Measurements from ENCODE around the gene ZNF132. TPM values are rescaled to one million over a fixed set of nuclear protein-coding genes. Genes with fewer than 3 reads are reported as not detected.

ZNF132 gene
- polyA plus RNA-seq, 2 donors: 0.83 to 0.89 TPM

- Histone ChIP-seq H3K36me3 (ENCODE audit: control insufficient read depth in 2 of 2, insufficient read depth in 2 of 2, low read length in 1 of 2) (no peaks in the 10 kb centered on the region), H3K9me3 (ENCODE audit: control insufficient read depth in 2 of 2, insufficient read depth in 1 of 2, low read depth in 1 of 2, low read length in 1 of 2) (no peaks in the 10 kb centered on the region), H3K27me3 (ENCODE audit: control insufficient read depth in 1 of 2, insufficient read depth in 2 of 2, low read length in 2 of 2) (no peaks in the 10 kb centered on the region), H3K4me1 (ENCODE audit: control insufficient read depth in 2 of 2, insufficient read depth in 2 of 2, low read length in 1 of 2) (peaks cover 11 to 24% of the 10 kb centered on the region in 2 donors), H3K4me3 (ENCODE audit: low read depth in 1 of 2, low read length in 2 of 2) (peak overlapping the region; percentile 20 to 38), H3K27ac (ENCODE audit: low read depth in 2 of 2, low read length in 1 of 2) (no peak overlapping the region)
- 48 to 52% methylated on average over 18 of the region's 18 CpGs for WGBS, 2 donors
Measured at GRCh38 chr19:58400316-58400915, 39.5 kb downstream of the ZNF132 start.

- Histone ChIP-seq H3K4me3 (ENCODE audit: low read depth in 1 of 2, low read length in 2 of 2) (no peak overlapping the region), H3K36me3 (ENCODE audit: control insufficient read depth in 2 of 2, insufficient read depth in 2 of 2, low read length in 1 of 2) (peaks cover 0 to 3% of the 10 kb centered on the region in 2 donors), H3K9me3 (ENCODE audit: control insufficient read depth in 2 of 2, insufficient read depth in 1 of 2, low read depth in 1 of 2, low read length in 1 of 2) (no peaks in the 10 kb centered on the region), H3K27ac (ENCODE audit: low read depth in 2 of 2, low read length in 1 of 2) (no peak overlapping the region), H3K4me1 (ENCODE audit: control insufficient read depth in 2 of 2, insufficient read depth in 2 of 2, low read length in 1 of 2) (peaks cover 11 to 24% of the 10 kb centered on the region in 2 donors), H3K27me3 (ENCODE audit: control insufficient read depth in 1 of 2, insufficient read depth in 2 of 2, low read length in 2 of 2) (no peaks in the 10 kb centered on the region)
- WGBS, 2 donors: 94% methylated on average over 3 of the region's 3 CpGs
Measured at GRCh38 chr19:58399903-58400302, 40.0 kb downstream of the ZNF132 start.

DNA sequence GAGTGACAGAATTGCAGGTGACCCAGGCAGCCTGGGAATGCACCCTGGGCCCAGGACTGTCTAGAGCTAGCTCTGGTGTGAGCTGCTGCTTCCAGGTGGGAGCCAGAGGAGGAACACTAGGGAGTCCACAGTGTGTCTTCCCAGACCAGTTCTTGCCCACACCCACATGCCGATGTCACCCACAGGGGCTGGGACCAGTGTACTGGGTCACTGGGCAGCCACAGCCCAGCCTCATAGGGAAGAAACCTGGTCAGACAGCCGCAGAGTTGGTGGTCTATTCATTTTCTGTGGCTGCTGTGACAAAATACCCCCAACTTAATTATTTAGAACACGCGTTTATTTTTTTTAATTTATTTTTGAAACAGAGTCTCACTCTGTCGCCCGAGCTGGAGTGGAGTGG lies 41.4 kb downstream of the ZNF132 start:
- peaks cover 4 to 9% of the 10 kb centered on the region in 2 donors for H3K36me3 ChIP-seq (ENCODE audit: control insufficient read depth in 2 of 2, insufficient read depth in 2 of 2, low read length in 1 of 2)
- 93 to 96% methylated on average over 6 of the region's 6 CpGs for whole genome bisulfite sequencing, 2 donors
- H3K4me3 ChIP-seq (ENCODE audit: low read depth in 1 of 2, low read length in 2 of 2): no peak overlapping the region
- H3K4me1 ChIP-seq (ENCODE audit: control insufficient read depth in 2 of 2, insufficient read depth in 2 of 2, low read length in 1 of 2): peaks cover 11 to 34% of the 10 kb centered on the region in 2 donors
- no peak overlapping the region for H3K27ac ChIP-seq (ENCODE audit: low read depth in 2 of 2, low read length in 1 of 2)
- H3K9me3 ChIP-seq (ENCODE audit: control insufficient read depth in 2 of 2, insufficient read depth in 1 of 2, low read depth in 1 of 2, low read length in 1 of 2): no peaks in the 10 kb centered on the region
- no peaks in the 10 kb centered on the region for H3K27me3 ChIP-seq (ENCODE audit: control insufficient read depth in 1 of 2, insufficient read depth in 2 of 2, low read length in 2 of 2)

DNA sequence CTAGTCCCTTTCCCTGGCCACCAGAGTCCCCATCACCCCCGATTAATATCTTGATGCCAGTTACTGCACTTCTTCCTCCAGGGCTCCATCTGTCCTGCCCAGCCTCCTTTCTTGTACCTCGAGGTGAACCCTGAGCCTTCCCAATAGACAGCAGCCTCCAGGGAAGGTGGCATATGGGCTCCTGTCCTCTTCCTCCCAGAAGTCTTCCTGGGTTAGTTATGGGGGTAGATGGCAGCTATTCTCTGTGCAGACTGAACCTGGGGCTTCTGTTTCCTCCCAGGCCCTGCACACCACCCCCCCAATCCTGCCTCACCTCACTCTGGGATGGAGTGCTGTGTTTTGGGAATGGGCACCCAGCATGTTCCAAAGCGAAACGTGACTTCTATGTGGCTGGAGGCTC lies 41.9 kb downstream of the ZNF132 start:
- H3K9me3 ChIP-seq (ENCODE audit: control insufficient read depth in 2 of 2, insufficient read depth in 1 of 2, low read depth in 1 of 2, low read length in 1 of 2): no peaks in the 10 kb centered on the region
- no peaks in the 10 kb centered on the region for H3K27me3 ChIP-seq (ENCODE audit: control insufficient read depth in 1 of 2, insufficient read depth in 2 of 2, low read length in 2 of 2)
- no peak overlapping the region for H3K27ac ChIP-seq (ENCODE audit: low read depth in 2 of 2, low read length in 1 of 2)
- peaks cover 4 to 14% of the 10 kb centered on the region in 2 donors for H3K36me3 ChIP-seq (ENCODE audit: control insufficient read depth in 2 of 2, insufficient read depth in 2 of 2, low read length in 1 of 2)
- no peak overlapping the region for H3K4me3 ChIP-seq (ENCODE audit: low read depth in 1 of 2, low read length in 2 of 2)
- H3K4me1 ChIP-seq (ENCODE audit: control insufficient read depth in 2 of 2, insufficient read depth in 2 of 2, low read length in 1 of 2): peaks cover 11 to 34% of the 10 kb centered on the region in 2 donors
- WGBS, 2 donors: 79 to 84% methylated on average over 4 of the region's 4 CpGs

DNA sequence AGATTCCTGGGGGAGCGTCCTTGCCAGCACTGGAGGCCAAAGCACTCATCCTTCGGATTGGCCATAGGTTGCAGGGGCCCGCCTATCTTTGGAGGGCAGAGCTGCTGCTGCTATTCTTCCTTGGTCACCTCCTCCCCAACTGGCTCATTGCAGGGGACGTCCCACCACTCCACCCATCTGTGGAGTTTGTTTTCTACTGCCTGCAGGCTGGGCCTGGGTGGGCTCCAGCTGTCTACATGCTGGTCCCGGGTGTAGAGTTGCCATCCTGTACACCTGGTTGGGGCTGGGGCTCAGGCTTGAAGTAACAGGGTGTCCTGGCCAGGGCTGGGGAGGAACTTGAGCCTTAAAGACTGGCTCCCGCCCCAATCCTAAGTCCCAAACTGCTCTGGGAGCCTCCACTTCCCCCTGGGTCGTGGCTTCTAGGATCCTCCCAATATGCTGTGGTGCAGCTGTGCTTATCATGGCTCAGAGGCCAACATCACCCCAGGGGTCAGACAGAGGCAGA lies 42.4 kb downstream of the ZNF132 start:
- WGBS, 2 donors: 72 to 79% methylated on average over 7 of the region's 7 CpGs
- Histone ChIP-seq H3K27me3 (ENCODE audit: control insufficient read depth in 1 of 2, insufficient read depth in 2 of 2, low read length in 2 of 2) (no peaks in the 10 kb centered on the region), H3K9me3 (ENCODE audit: control insufficient read depth in 2 of 2, insufficient read depth in 1 of 2, low read depth in 1 of 2, low read length in 1 of 2) (no peaks in the 10 kb centered on the region), H3K4me3 (ENCODE audit: low read depth in 1 of 2, low read length in 2 of 2) (peak overlapping the region; percentile 53 to 62), H3K4me1 (ENCODE audit: control insufficient read depth in 2 of 2, insufficient read depth in 2 of 2, low read length in 1 of 2) (peaks cover 11 to 36% of the 10 kb centered on the region in 2 donors), H3K27ac (ENCODE audit: low read depth in 2 of 2, low read length in 1 of 2) (no peak overlapping the region), H3K36me3 (ENCODE audit: control insufficient read depth in 2 of 2, insufficient read depth in 2 of 2, low read length in 1 of 2) (peaks cover 4 to 18% of the 10 kb centered on the region in 2 donors)

DNA sequence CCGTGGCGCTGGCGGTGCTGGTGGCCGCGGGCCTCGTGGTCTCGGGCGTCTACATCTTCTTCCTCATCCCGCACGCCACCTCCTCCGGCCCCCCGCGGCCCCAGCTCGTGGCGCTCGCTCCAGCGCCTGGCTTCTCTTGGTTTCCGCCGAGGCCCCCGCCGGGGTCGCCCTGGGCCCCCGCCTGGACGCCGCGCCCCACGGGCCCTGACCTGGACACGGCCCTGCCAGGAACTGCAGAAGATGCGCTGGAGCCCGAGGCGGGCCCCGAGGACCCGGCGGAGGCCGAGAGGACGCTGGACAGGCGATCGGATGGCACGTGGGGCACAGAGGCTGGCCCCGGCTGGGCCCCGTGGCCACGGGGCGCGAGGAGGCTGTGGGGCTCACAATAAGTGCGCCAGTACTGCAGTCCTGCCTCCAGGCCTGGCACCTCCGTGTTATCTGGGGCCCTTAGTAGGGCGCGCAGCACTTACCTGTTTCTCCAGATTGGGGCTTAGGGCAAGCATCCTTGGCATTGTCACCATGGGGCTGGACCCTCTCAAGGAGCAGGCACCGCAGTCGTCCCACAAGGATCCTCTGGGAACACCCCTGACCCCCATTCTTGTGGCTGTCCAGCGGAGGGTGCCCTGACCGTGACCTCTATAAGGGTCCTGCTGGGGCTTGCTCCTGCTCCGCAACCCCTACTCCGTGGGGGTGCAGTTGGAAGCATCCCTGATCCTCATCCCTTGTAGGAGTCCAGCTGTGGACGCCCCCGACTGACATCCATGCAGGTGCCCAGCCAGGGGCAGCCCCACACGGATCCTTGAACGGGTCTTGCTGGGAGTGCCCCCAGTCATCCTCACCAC lies 43.0 kb downstream of the ZNF132 start:
- H3K4me1 ChIP-seq (ENCODE audit: control insufficient read depth in 2 of 2, insufficient read depth in 2 of 2, low read length in 1 of 2): peaks cover 11 to 33% of the 10 kb centered on the region in 2 donors
- H3K27me3 ChIP-seq (ENCODE audit: control insufficient read depth in 1 of 2, insufficient read depth in 2 of 2, low read length in 2 of 2): no peaks in the 10 kb centered on the region
- H3K36me3 ChIP-seq (ENCODE audit: control insufficient read depth in 2 of 2, insufficient read depth in 2 of 2, low read length in 1 of 2): peaks cover 4 to 18% of the 10 kb centered on the region in 2 donors
- no peaks in the 10 kb centered on the region for H3K9me3 ChIP-seq (ENCODE audit: control insufficient read depth in 2 of 2, insufficient read depth in 1 of 2, low read depth in 1 of 2, low read length in 1 of 2)
- 25 to 33% methylated on average over 53 to 58 of the region's 58 CpGs for WGBS, 2 donors
- H3K27ac ChIP-seq (ENCODE audit: low read depth in 2 of 2, low read length in 1 of 2): no peak overlapping the region
- H3K4me3 ChIP-seq (ENCODE audit: low read depth in 1 of 2, low read length in 2 of 2): peak overlapping the region; percentile 53 to 62

GRCh38 chr19:58395979-58396627 lies 43.9 kb downstream of the ZNF132 start:
- 4 to 6% methylated on average over 46 to 75 of the region's 75 CpGs for WGBS, 2 donors
- peak overlapping the region; percentile 53 to 62 for H3K4me3 ChIP-seq (ENCODE audit: low read depth in 1 of 2, low read length in 2 of 2)
- H3K36me3 ChIP-seq (ENCODE audit: control insufficient read depth in 2 of 2, insufficient read depth in 2 of 2, low read length in 1 of 2): peaks cover 4 to 18% of the 10 kb centered on the region in 2 donors
- peak overlapping the region; percentile 76 to 96 for H3K27ac ChIP-seq (ENCODE audit: low read depth in 2 of 2, low read length in 1 of 2)
- peaks cover 11 to 32% of the 10 kb centered on the region in 2 donors for H3K4me1 ChIP-seq (ENCODE audit: control insufficient read depth in 2 of 2, insufficient read depth in 2 of 2, low read length in 1 of 2)
- no peaks in the 10 kb centered on the region for H3K9me3 ChIP-seq (ENCODE audit: control insufficient read depth in 2 of 2, insufficient read depth in 1 of 2, low read depth in 1 of 2, low read length in 1 of 2)
- H3K27me3 ChIP-seq (ENCODE audit: control insufficient read depth in 1 of 2, insufficient read depth in 2 of 2, low read length in 2 of 2): no peaks in the 10 kb centered on the region

- Histone ChIP-seq H3K4me3 (ENCODE audit: low read depth in 1 of 2, low read length in 2 of 2) (peak within 1 kb of the TSS; percentile 53 to 62), H3K36me3 (ENCODE audit: control insufficient read depth in 2 of 2, insufficient read depth in 2 of 2, low read length in 1 of 2) (peaks cover 4 to 18% of the 10 kb centered on the region in 2 donors), H3K27me3 (ENCODE audit: control insufficient read depth in 1 of 2, insufficient read depth in 2 of 2, low read length in 2 of 2) (no peaks in the 10 kb centered on the region), H3K9me3 (ENCODE audit: control insufficient read depth in 2 of 2, insufficient read depth in 1 of 2, low read depth in 1 of 2, low read length in 1 of 2) (no peaks in the 10 kb centered on the region), H3K27ac (ENCODE audit: low read depth in 2 of 2, low read length in 1 of 2) (peak within 1 kb of the TSS; percentile 88 to 96), H3K4me1 (ENCODE audit: control insufficient read depth in 2 of 2, insufficient read depth in 2 of 2, low read length in 1 of 2) (peaks cover 7 to 26% of the 10 kb centered on the region in 2 donors)
- WGBS, 2 donors: 24 to 29% methylated on average over 17 to 21 of the region's 21 CpGs
Measured at GRCh38 chr19:58395220-58395978, 44.6 kb downstream of the ZNF132 start, which contains the start of gene RNF225. RNF225 (plus strand) TSS chr19:58395656; CDS start chr19:58396090, 434 bp downstream.

DNA sequence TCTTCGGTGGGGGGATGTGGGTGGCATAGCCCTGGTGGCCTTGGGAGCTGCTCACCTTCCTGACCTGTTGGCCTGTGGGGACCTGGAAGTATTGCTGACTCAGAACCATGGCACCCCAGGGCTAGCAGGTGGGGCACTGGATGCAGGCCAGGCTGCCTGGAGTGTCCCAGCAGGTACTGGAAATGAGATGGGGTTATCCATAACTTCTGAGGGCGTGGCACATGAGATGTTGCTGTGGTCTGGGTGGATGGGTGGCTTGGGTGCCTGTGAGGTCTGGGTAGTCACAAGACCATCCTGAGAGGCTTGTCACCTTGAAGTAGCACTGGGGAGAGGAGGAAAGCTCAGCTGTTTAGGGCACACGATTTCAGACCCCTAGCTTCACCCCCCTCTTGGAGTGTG lies 45.1 kb downstream of the ZNF132 start:
- H3K27me3 ChIP-seq (ENCODE audit: control insufficient read depth in 1 of 2, insufficient read depth in 2 of 2, low read length in 2 of 2): no peaks in the 10 kb centered on the region
- 49 to 62% methylated on average over 3 of the region's 3 CpGs for WGBS, 2 donors
- H3K36me3 ChIP-seq (ENCODE audit: control insufficient read depth in 2 of 2, insufficient read depth in 2 of 2, low read length in 1 of 2): peaks cover 4 to 18% of the 10 kb centered on the region in 2 donors
- H3K9me3 ChIP-seq (ENCODE audit: control insufficient read depth in 2 of 2, insufficient read depth in 1 of 2, low read depth in 1 of 2, low read length in 1 of 2): no peaks in the 10 kb centered on the region
- H3K27ac ChIP-seq (ENCODE audit: low read depth in 2 of 2, low read length in 1 of 2): peak overlapping the region; percentile 88 to 96
- peaks cover 7 to 23% of the 10 kb centered on the region in 2 donors for H3K4me1 ChIP-seq (ENCODE audit: control insufficient read depth in 2 of 2, insufficient read depth in 2 of 2, low read length in 1 of 2)
- H3K4me3 ChIP-seq (ENCODE audit: low read depth in 1 of 2, low read length in 2 of 2): no peak overlapping the region

Measured in esophagus (tissue), 2 donors.